OCI-LY1 (cell line): ENCODE data around the gene CDAN1.

ENCODE experiments used
- H2AFZ ChIP-seq: fragments of 200-600 bp; sonication (generic), shearing (Covaris generic); 2 replicates; pipeline ENCODE4 v1.6.0; 2014; ENCODE audit warnings: antibody characterized with exemption, mild to moderate bottlenecking, low read length
- H3F3A ChIP-seq: fragments of 200-600 bp; sonication (generic), shearing (Covaris generic); 2 replicates; pipeline ENCODE4 v1.6.0; 2014; ENCODE audit warnings: mild to moderate bottlenecking, antibody characterized with exemption, low read length, moderate library complexity; ENCODE audit not compliant: insufficient read depth
- H3K27ac ChIP-seq: fragments of 200-600 bp; sonication (generic); 2 replicates; pipeline ENCODE4 v1.5.1; 2014; ENCODE audit warnings: low read length, mixed run types, mild to moderate bottlenecking, low read depth; ENCODE audit not compliant: poor library complexity, severe bottlenecking
- H3K27me3 ChIP-seq: fragments of 200-600 bp; sonication (generic); 2 replicates; pipeline ENCODE4 v1.6.0; 2014; ENCODE audit warnings: antibody characterized with exemption, mild to moderate bottlenecking, low read length, moderate library complexity; ENCODE audit not compliant: insufficient read depth
- H3K36me3 ChIP-seq: fragments of 200-600 bp; sonication (generic); 2 replicates; pipeline ENCODE4 v1.6.1; 2014; ENCODE audit warnings: mild to moderate bottlenecking, antibody characterized with exemption, low read length, moderate library complexity, mixed read lengths; ENCODE audit not compliant: insufficient read depth
- H3K4me1 ChIP-seq: fragments of 200-600 bp; sonication (generic); 2 replicates; pipeline ENCODE4 v1.5.1; 2014; ENCODE audit warnings: mild to moderate bottlenecking, low read length, moderate library complexity; ENCODE audit not compliant: insufficient read depth, severe bottlenecking
- H3K4me2 ChIP-seq: fragments of 200-600 bp; sonication (generic), shearing (Covaris generic); 2 replicates; pipeline ENCODE4 v1.6.1; 2014; ENCODE audit warnings: low read length
- H3K4me3 ChIP-seq: fragments of 200-600 bp; sonication (generic); 2 replicates; pipeline ENCODE4 v1.5.1; 2014; ENCODE audit warnings: low read length, low read depth, mild to moderate bottlenecking, mixed read lengths; ENCODE audit not compliant: poor library complexity, severe bottlenecking
- H3K79me2 ChIP-seq: fragments of 200-600 bp; shearing (Covaris generic); 2 replicates; pipeline ENCODE4 v1.6.1; 2016; ENCODE audit warnings: mixed run types, low read length, mixed read lengths; ENCODE audit not compliant: insufficient read depth
- H3K9ac ChIP-seq: fragments of 200-600 bp; sonication (generic), shearing (Covaris generic); 2 replicates; pipeline ENCODE4 v1.6.1; 2014; ENCODE audit warnings: mild to moderate bottlenecking, low read length, mixed read lengths
- H3K9me2 ChIP-seq: fragments of 200-600 bp; sonication (generic), shearing (Covaris generic); 2 replicates; pipeline ENCODE4 v1.6.1; 2014; ENCODE audit warnings: low read depth, mild to moderate bottlenecking, low read length, mixed read lengths
- H3K9me3 ChIP-seq: fragments of 200-600 bp; shearing (Covaris generic); 2 replicates; pipeline ENCODE4 v1.6.1; 2014; ENCODE audit warnings: low read length, mixed read lengths
- H4K20me1 ChIP-seq: fragments of 200-600 bp; sonication (generic), shearing (Covaris generic); 2 replicates; pipeline ENCODE4 v1.6.0; 2016; ENCODE audit warnings: mild to moderate bottlenecking, low read length; ENCODE audit not compliant: insufficient read depth
- CTCF ChIP-seq: fragments of 200-600 bp; sonication (generic), shearing (Covaris generic); IDR thresholded peaks from 2 replicates; pipeline ENCODE4 v1.5.1; 2017; ENCODE audit warnings: mild to moderate bottlenecking, antibody characterized with exemption, low read length, moderate library complexity, mixed read lengths
- EZH2 ChIP-seq: fragments of 200-600 bp; sonication (generic), shearing (Covaris generic); IDR thresholded peaks from 2 replicates; pipeline ENCODE4 v1.8.0; 2017; ENCODE audit warnings: borderline replicate concordance, mixed run types, mild to moderate bottlenecking, antibody characterized with exemption, low read length, moderate library complexity, mixed read lengths

The CDAN1 gene

DNA sequence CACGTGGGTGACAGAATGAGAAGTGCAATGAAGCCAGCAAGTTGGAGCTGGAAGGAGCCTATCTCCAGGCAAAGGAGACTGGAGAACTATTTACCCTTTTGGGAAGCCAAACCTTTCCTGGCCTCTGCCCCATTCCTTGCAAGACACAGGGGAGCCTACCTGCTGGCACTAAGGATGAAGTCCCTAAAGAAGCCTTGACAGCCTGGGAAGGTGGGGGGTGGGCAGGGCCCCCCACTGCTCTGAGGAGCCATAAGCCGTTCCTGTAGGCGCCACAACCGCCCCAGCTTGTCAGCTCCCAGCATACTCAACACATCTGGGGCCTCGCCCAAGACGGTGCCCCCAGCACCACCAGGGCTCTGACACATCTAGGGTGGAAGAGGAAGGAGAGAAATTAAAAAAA lies 5.5 kb downstream of the CDAN1 start:
- no peaks in the 10 kb centered on the region for H3F3A ChIP-seq
- H3K27me3 ChIP-seq = no peaks in the 10 kb centered on the region
- H3K79me2 ChIP-seq = no peaks in the 10 kb centered on the region
- no peaks in the 10 kb centered on the region for H3K9me3 ChIP-seq
- no peaks in the 10 kb centered on the region for H4K20me1 ChIP-seq
- peaks cover 19% of the 10 kb centered on the region for H3K4me1 ChIP-seq
- TF ChIP-seq CTCF (no peak), EZH2 (no peak)
- H3K36me3 ChIP-seq = peaks cover 81% of the 10 kb centered on the region
- H3K4me2 ChIP-seq = no peak overlapping the region
- no peak overlapping the region for H2AFZ ChIP-seq
- H3K9ac ChIP-seq = no peak overlapping the region
- H3K4me3 ChIP-seq = no peak overlapping the region
- no peaks in the 10 kb centered on the region for H3K9me2 ChIP-seq
- H3K27ac ChIP-seq = no peak overlapping the region

DNA sequence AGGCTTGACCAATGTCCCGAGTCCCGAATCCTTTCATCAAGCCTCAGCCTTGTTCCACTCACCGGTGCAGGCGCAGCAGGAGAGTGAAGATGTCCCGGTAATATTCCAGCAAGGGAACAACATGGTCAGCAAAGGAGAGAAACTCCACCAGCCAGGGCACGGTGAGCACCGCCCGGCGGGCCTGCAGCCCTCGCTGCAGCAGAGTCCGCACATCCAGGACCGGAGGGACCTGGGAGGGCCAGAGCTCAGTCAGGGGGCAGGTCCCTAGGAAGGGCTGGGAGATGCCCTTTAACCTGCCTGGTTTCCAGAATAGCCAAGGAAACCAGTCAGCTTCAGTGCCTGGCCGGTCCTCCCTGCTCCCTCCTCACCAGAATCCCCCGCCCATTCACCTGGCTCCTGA lies 6.4 kb downstream of the CDAN1 start:
- Histone ChIP-seq H3K27ac (no peak overlapping the region), H3K79me2 (no peaks in the 10 kb centered on the region), H3K9ac (no peak overlapping the region), H3K4me3 (no peak overlapping the region), H3K9me3 (no peaks in the 10 kb centered on the region), H4K20me1 (no peaks in the 10 kb centered on the region), H3K4me2 (no peak overlapping the region), H3F3A (no peaks in the 10 kb centered on the region), H3K36me3 (peaks cover 89% of the 10 kb centered on the region), H3K9me2 (no peaks in the 10 kb centered on the region), H2AFZ (no peak overlapping the region), H3K4me1 (peaks cover 12% of the 10 kb centered on the region), H3K27me3 (no peaks in the 10 kb centered on the region)
- TF ChIP-seq EZH2 (no peak), CTCF (no peak)

DNA sequence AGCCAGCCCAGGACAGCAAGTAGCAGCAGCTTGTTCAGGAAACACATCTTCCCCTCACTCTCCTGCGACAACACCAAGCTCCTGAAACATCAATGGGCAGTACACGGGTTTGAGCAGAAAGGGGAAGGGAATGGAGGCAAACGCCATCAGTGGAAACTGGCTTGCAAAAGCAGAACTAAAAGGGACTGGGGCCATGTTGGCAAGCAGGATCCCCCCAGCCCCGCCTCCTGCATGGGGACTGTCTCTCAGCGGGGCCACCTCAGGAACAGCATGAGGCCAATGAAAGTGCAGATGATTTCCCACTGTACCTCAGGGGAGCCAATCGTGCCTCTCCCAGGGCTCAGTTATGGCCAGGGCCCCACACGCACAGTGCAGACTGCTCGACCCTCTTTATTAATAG lies 6.8 kb downstream of the CDAN1 start:
- Histone ChIP-seq H2AFZ (no peak overlapping the region), H3K9me2 (no peaks in the 10 kb centered on the region), H4K20me1 (no peaks in the 10 kb centered on the region), H3K36me3 (peaks cover 89% of the 10 kb centered on the region), H3K27me3 (no peaks in the 10 kb centered on the region), H3K4me1 (peaks cover 8% of the 10 kb centered on the region), H3K9ac (no peak overlapping the region), H3K79me2 (no peaks in the 10 kb centered on the region), H3K9me3 (no peaks in the 10 kb centered on the region), H3K27ac (no peak overlapping the region), H3F3A (no peaks in the 10 kb centered on the region), H3K4me3 (no peak overlapping the region), H3K4me2 (no peak overlapping the region)
- TF ChIP-seq CTCF (no peak), EZH2 (no peak)
